HCT116 (cell line): ENCODE data around the gene MYO16. TPM values are rescaled to one million over a fixed set of nuclear protein-coding genes. Genes with fewer than 3 reads are reported as not detected.

Source experiments
- ATAC-seq: fragments of 200-7000 bp; cut with Tn5 transposase; 2 replicates; pipeline ENCODE4 v1.9.1; 2020; ENCODE audit warnings: mild to moderate bottlenecking, moderate library complexity
- BruUV-seq: library from RNA; stranded (reverse); fragments of 400-500 nt; replicated peaks from 2 replicates; lab custom pipeline; 2021; lab: Mats Ljungman, UMichigan
- CTCF ChIA-PET: fragments of 300-600 bp; sonication (Branson Sonifier 250); formaldehyde crosslinking; loops from one replicate; lab custom pipeline; 2021; ENCODE audit warnings: antibody characterized with exemption; lab: Charles Lee
- POLR2A ChIA-PET: fragments of 300-600, 350-600 bp; sonication (Branson Sonifier 250); formaldehyde crosslinking; loops from one replicate; lab custom pipeline; 2021; ENCODE audit warnings: antibody characterized with exemption; lab: Charles Lee
- RAD21 ChIA-PET, 2 experiments: fragments of 300-600 bp; sonication (Branson Sonifier 250); formaldehyde crosslinking; loops; one replicate each; lab custom pipeline; 2023; ENCODE audit warnings: low total read pairs in 2 of 2; ENCODE audit not compliant: uncharacterized antibody in 2 of 2, unreplicated experiment in 2 of 2, low non-redundant PET in 1 of 2; lab: Charles Lee
- DNase-seq: peaks from one replicate; pipeline ENCODE4 v3.0.0-alpha.2; 2010; ENCODE audit warnings: low read depth, low spot score
- H2AFZ ChIP-seq: fragments of 200-600 bp; shearing (Covaris generic), sonication (generic); 2 replicates; pipeline ENCODE4 v1.6.1; 2017; ENCODE audit warnings: low read depth, mixed run types, mixed read lengths, antibody characterized with exemption, low read length; ENCODE audit not compliant: poor library complexity, severe bottlenecking
- H3K27ac ChIP-seq: 2 replicates; pipeline ENCODE4 v1.5.1; 2012; ENCODE audit warnings: low read depth, low read length
- H3K27me3 ChIP-seq: fragments of 200-600 bp; sonication (generic); 2 replicates; pipeline ENCODE4 v1.6.1; 2016; ENCODE audit warnings: mixed run types, low read length, mixed read lengths; ENCODE audit not compliant: insufficient read depth
- H3K36me3 ChIP-seq, 2 experiments: fragments of 200-500 bp in 1 of 2; fragments of 200-600 bp in 1 of 2; sonication (Bioruptor generic) in 1 of 2; sonication (generic) in 1 of 2; 2 replicates each; pipeline versions ENCODE4 v1.5.1 to v1.6.1; 2014 to 2016; ENCODE audit warnings: low read length in 2 of 2, inconsistent platforms in 1 of 2, mixed read lengths in 1 of 2, mixed run types in 1 of 2; ENCODE audit not compliant: insufficient read depth in 2 of 2, control insufficient read depth in 1 of 2
- H3K4me1 ChIP-seq, 2 experiments: fragments of 200-600 bp in 1 of 2; sonication (generic) in 1 of 2; 2 replicates each; pipeline versions ENCODE4 v1.5.1 to v1.6.1; 2012 to 2017; ENCODE audit warnings: low read length in 2 of 2, inconsistent platforms in 1 of 2, mild to moderate bottlenecking in 1 of 2, mixed read lengths in 1 of 2, mixed run types in 1 of 2, moderate library complexity in 1 of 2; ENCODE audit not compliant: insufficient read depth in 2 of 2, control insufficient read depth in 1 of 2
- H3K4me2 ChIP-seq: fragments of 200-600 bp; sonication (generic); 2 replicates; pipeline ENCODE4 v1.6.1; 2017; ENCODE audit warnings: mixed run types, low read length, mixed read lengths
- H3K4me3 ChIP-seq, 2 experiments: fragments of 200-600 bp in 1 of 2; sonication (generic) in 1 of 2; replicated peaks in 1 of 2; 2 replicates each; pipeline ENCODE4 v1.5.1; 2011 to 2016; ENCODE audit warnings: low read length in 2 of 2, control low read depth in 1 of 2, low read depth in 1 of 2, mild to moderate bottlenecking in 1 of 2, mixed read lengths in 1 of 2, mixed run types in 1 of 2
- H3K79me2 ChIP-seq: fragments of 200-600 bp; sonication (generic); 2 replicates; pipeline ENCODE4 v1.6.1; 2017; ENCODE audit warnings: mild to moderate bottlenecking, mixed run types, low read length, moderate library complexity, mixed read lengths; ENCODE audit not compliant: insufficient read depth
- H3K9ac ChIP-seq: fragments of 200-600 bp; sonication (generic); 2 replicates; pipeline ENCODE4 v1.6.1; 2016; ENCODE audit warnings: low read length, mixed read lengths
- H3K9me2 ChIP-seq: fragments of 200-600 bp; sonication (generic), shearing (Covaris generic); 2 replicates; pipeline ENCODE4 v1.6.1; 2017; ENCODE audit warnings: mixed run types, mild to moderate bottlenecking, moderate library complexity; ENCODE audit not compliant: insufficient read depth
- H3K9me3 ChIP-seq, 2 experiments: fragments of 200-500 bp in 1 of 2; fragments of 200-600 bp in 1 of 2; sonication (Bioruptor generic) in 1 of 2; sonication (generic) in 1 of 2; 2 replicates each; pipeline ENCODE4 v1.6.1; 2014 to 2017; ENCODE audit warnings: low read length in 2 of 2, mixed read lengths in 2 of 2, inconsistent platforms in 1 of 2, low read depth in 1 of 2, mild to moderate bottlenecking in 1 of 2, mixed run types in 1 of 2, moderate library complexity in 1 of 2; ENCODE audit not compliant: control insufficient read depth in 1 of 2, insufficient read depth in 1 of 2
- H4K20me1 ChIP-seq: fragments of 200-600 bp; sonication (generic), shearing (Covaris generic); 2 replicates; pipeline ENCODE4 v1.6.1; 2017; ENCODE audit warnings: mixed run types, mild to moderate bottlenecking, moderate library complexity; ENCODE audit not compliant: insufficient read depth
- CEBPB ChIP-seq: IDR thresholded peaks from 2 replicates; pipeline ENCODE4 v1.6.1; 2012; ENCODE audit warnings: low read depth
- EGR1 ChIP-seq: IDR thresholded peaks from 2 replicates; pipeline ENCODE4 v1.6.1; 2012; ENCODE audit warnings: low read depth
- ELF1 ChIP-seq: IDR thresholded peaks from 2 replicates; pipeline ENCODE4 v1.6.1; 2012; ENCODE audit warnings: low read depth, borderline replicate concordance
- EZH2 ChIP-seq: fragments of 200-600 bp; sonication (generic); IDR thresholded peaks from 2 replicates; pipeline ENCODE4 v1.6.1; 2017; ENCODE audit warnings: antibody characterized with exemption, mixed run types
- EZH2phosphoT487 ChIP-seq: fragments of 200-600 bp; IDR thresholded peaks from 2 replicates; pipeline ENCODE4 v1.6.1; 2018; ENCODE audit warnings: antibody characterized with exemption, borderline replicate concordance
- MAX ChIP-seq: IDR thresholded peaks from 2 replicates; pipeline ENCODE4 v1.6.1; 2012
- POLR2A ChIP-seq: IDR thresholded peaks from 2 replicates; pipeline ENCODE4 v1.7.0; 2011; ENCODE audit warnings: borderline replicate concordance; ENCODE audit not compliant: insufficient read depth, insufficient read length; ENCODE audit errors: extremely low read depth
- POLR2AphosphoS5 ChIP-seq: IDR thresholded peaks from 2 replicates; pipeline ENCODE4 v1.6.1; 2011; ENCODE audit warnings: mild to moderate bottlenecking, low read depth, low read length, moderate library complexity
- RAD21 ChIP-seq: IDR thresholded peaks from 2 replicates; pipeline ENCODE4 v1.6.1; 2012; ENCODE audit warnings: low read depth, mild to moderate bottlenecking
- SIN3A ChIP-seq: IDR thresholded peaks from 2 replicates; pipeline ENCODE4 v1.6.1; 2012; ENCODE audit warnings: low read depth
- SP1 ChIP-seq: IDR thresholded peaks from 2 replicates; pipeline ENCODE4 v1.6.1; 2012; ENCODE audit warnings: low read depth
- SRF ChIP-seq: IDR thresholded peaks from 2 replicates; pipeline ENCODE4 v1.6.1; 2012; ENCODE audit warnings: low read depth
- TCF7L2 ChIP-seq: IDR thresholded peaks from 2 replicates; pipeline ENCODE4 v1.7.0; 2011; ENCODE audit warnings: borderline replicate concordance, inconsistent platforms; ENCODE audit not compliant: insufficient read depth, insufficient read length; ENCODE audit errors: extremely low read depth
- YY1 ChIP-seq: IDR thresholded peaks from 2 replicates; pipeline ENCODE4 v1.6.1; 2011; ENCODE audit warnings: low read length, low read depth, moderate library complexity, mild to moderate bottlenecking; ENCODE audit not compliant: insufficient replicate concordance; ENCODE audit errors: extremely low read depth
- ZNF274 ChIP-seq: fragments of 200-500 bp; sonication (Bioruptor generic); IDR thresholded peaks from 2 replicates; pipeline ENCODE4 v1.6.1; 2014; ENCODE audit warnings: mild to moderate bottlenecking, low read depth, low read length, inconsistent platforms
- intact Hi-C: fragments of 100-400 bp; cut with micrococcal nuclease; formaldehyde crosslinking; loops from 2 replicates; pipeline ENCODE4 v1.10.0; 2022
- total RNA-seq: library from RNA; stranded (reverse); gene quantifications from one replicate; pipeline ENCODE4 v1.2.1, GENCODE V29; 2021; ENCODE audit not compliant: unreplicated experiment
- TF ChIP-seq, protein P1 (sequence below), 3 experiments: fragments of 200-600 bp in 1 of 3; sonication (generic) in 1 of 3; IDR thresholded peaks in 2 of 3; conservative IDR thresholded peaks in 1 of 3; 2 replicates each; pipeline ENCODE4 v1.5.1; 2012 to 2017; ENCODE audit warnings: low read depth in 2 of 3, low read length in 2 of 3, antibody characterized with exemption in 1 of 3, borderline replicate concordance in 1 of 3, control low read depth in 1 of 3, mild to moderate bottlenecking in 1 of 3, mixed read lengths in 1 of 3, mixed run types in 1 of 3, moderate library complexity in 1 of 3; ENCODE audit not compliant: insufficient read depth in 1 of 3
- TF ChIP-seq, protein P2 (sequence below): IDR thresholded peaks from 2 replicates; pipeline ENCODE4 v1.6.1; 2012
- TF ChIP-seq, protein P3 (sequence below): IDR thresholded peaks from 2 replicates; pipeline ENCODE4 v1.6.1; 2012; ENCODE audit warnings: low read depth

The MYO16 gene
- total RNA-seq, 1 experiment from 2014 or later: 0.07 TPM

DNA sequence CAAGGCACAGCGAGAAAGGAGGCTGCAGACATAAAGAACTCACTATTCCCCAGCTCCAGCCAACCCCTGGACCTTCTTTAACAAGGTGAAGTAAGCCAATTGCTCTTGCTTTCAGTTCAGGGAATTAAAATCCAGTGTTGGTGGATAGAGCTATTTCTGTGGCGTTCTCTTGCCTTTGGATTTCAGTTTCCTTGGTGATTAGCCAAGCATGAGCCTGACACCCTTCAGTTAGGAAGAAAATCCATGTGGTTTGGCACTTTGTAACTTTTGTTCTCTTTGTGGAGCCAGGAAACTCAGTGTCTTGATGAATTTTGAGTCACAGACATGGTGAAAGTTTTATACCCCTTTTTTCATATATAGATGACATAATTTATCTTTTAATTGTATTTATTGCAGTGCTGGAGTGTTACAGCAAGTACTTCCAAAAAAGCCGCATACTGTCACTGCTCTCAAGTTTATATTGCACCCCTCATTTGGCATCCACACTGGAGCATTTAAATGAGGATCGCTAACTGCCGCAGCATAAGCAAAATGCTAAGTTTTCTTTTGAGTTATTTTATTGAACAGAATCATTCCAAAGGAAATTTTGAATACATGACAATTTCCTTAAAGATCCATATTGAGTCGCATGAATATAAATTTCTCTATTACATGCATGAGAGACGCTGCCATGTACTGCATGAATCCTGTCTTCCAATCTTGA, 406.8 kb downstream of the MYO16 start:
- Histone ChIP-seq H4K20me1 (no peaks in the 10 kb centered on the region), H3K27me3 (no peaks in the 10 kb centered on the region), H3K4me3 (no peak overlapping the region), H3K27ac (no peak overlapping the region), H3K9ac (no peak overlapping the region), H3K9me2 (no peaks in the 10 kb centered on the region), H2AFZ (no peak overlapping the region), H3K9me3 (no peaks in the 10 kb centered on the region), H3K4me2 (no peak overlapping the region), H3K4me1 (no peaks in the 10 kb centered on the region), H3K36me3 (no peaks in the 10 kb centered on the region), H3K79me2 (no peaks in the 10 kb centered on the region)
- no TSS peak for BruUV-seq
- DNase-seq (no peak), ATAC-seq (no peak)
- TF ChIP-seq MAX (no peak), EZH2phosphoT487 (no peak), CEBPB (no peak), SP1 (no peak), POLR2A (no peak), TCF7L2 (no peak), EGR1 (no peak), SRF (no peak), POLR2AphosphoS5 (no peak), ZNF274 (no peak), ELF1 (no peak), EZH2 (no peak), YY1 (no peak), SIN3A (no peak), RAD21 (no peak)
- TF ChIP-seq, protein P1, sequence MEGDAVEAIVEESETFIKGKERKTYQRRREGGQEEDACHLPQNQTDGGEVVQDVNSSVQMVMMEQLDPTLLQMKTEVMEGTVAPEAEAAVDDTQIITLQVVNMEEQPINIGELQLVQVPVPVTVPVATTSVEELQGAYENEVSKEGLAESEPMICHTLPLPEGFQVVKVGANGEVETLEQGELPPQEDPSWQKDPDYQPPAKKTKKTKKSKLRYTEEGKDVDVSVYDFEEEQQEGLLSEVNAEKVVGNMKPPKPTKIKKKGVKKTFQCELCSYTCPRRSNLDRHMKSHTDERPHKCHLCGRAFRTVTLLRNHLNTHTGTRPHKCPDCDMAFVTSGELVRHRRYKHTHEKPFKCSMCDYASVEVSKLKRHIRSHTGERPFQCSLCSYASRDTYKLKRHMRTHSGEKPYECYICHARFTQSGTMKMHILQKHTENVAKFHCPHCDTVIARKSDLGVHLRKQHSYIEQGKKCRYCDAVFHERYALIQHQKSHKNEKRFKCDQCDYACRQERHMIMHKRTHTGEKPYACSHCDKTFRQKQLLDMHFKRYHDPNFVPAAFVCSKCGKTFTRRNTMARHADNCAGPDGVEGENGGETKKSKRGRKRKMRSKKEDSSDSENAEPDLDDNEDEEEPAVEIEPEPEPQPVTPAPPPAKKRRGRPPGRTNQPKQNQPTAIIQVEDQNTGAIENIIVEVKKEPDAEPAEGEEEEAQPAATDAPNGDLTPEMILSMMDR (IDR thresholded peaks at IDR 0.05 in 2 of 3, conservative IDR thresholded peaks at IDR 0.05 in 1 of 3; ENCODE audit: borderline replicate concordance in 1 of 3, insufficient read depth in 1 of 3, low read depth in 2 of 3, low read length in 2 of 3): no peak
- TF ChIP-seq, protein P2, sequence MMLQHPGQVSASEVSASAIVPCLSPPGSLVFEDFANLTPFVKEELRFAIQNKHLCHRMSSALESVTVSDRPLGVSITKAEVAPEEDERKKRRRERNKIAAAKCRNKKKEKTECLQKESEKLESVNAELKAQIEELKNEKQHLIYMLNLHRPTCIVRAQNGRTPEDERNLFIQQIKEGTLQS: no peak
- TF ChIP-seq, protein P3, sequence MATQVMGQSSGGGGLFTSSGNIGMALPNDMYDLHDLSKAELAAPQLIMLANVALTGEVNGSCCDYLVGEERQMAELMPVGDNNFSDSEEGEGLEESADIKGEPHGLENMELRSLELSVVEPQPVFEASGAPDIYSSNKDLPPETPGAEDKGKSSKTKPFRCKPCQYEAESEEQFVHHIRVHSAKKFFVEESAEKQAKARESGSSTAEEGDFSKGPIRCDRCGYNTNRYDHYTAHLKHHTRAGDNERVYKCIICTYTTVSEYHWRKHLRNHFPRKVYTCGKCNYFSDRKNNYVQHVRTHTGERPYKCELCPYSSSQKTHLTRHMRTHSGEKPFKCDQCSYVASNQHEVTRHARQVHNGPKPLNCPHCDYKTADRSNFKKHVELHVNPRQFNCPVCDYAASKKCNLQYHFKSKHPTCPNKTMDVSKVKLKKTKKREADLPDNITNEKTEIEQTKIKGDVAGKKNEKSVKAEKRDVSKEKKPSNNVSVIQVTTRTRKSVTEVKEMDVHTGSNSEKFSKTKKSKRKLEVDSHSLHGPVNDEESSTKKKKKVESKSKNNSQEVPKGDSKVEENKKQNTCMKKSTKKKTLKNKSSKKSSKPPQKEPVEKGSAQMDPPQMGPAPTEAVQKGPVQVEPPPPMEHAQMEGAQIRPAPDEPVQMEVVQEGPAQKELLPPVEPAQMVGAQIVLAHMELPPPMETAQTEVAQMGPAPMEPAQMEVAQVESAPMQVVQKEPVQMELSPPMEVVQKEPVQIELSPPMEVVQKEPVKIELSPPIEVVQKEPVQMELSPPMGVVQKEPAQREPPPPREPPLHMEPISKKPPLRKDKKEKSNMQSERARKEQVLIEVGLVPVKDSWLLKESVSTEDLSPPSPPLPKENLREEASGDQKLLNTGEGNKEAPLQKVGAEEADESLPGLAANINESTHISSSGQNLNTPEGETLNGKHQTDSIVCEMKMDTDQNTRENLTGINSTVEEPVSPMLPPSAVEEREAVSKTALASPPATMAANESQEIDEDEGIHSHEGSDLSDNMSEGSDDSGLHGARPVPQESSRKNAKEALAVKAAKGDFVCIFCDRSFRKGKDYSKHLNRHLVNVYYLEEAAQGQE: no peak
- CTCF ChIA-PET: no interaction called here
- RAD21 ChIA-PET: no interaction called here
- POLR2A ChIA-PET: no interaction called here
- intact Hi-C loops: no loop called here
